Type B pancreatic cell (in vitro differentiated cells): ENCODE measurements around the gene OCEL1. TPM values are rescaled to one million over a fixed set of nuclear protein-coding genes. Genes with fewer than 3 reads are reported as not detected.
A peak's percentile ranks its signal among the peaks of the same experiment; 100 is the strongest.
"Not testable (repeated sequence)": the region's sequence is repeated elsewhere in the genome, so short reads cannot be mapped to it uniquely, and the experiment has no call there.

ENCODE experiments used
- DNase-seq: peaks from one replicate; pipeline ENCODE4 v3.0.0; 2021; ENCODE audit warnings: mixed read lengths; ENCODE audit not compliant: unreplicated experiment; ENCODE audit errors: extremely low spot score
- H3K27ac Mint-ChIP-seq: 2 replicates; pipeline ENCODE4 v1.8.0; 2021; ENCODE audit warnings: mild to moderate bottlenecking, mixed read lengths
- H3K27me3 Mint-ChIP-seq: 2 replicates; pipeline ENCODE4 v1.8.0; 2021; ENCODE audit warnings: mixed read lengths
- H3K36me3 Mint-ChIP-seq: 2 replicates; pipeline ENCODE4 v1.8.0; 2021; ENCODE audit warnings: mixed read lengths
- H3K4me1 Mint-ChIP-seq: one replicate; pipeline ENCODE4 v1.8.0; 2021; ENCODE audit warnings: mixed read lengths; ENCODE audit not compliant: unreplicated experiment
- H3K4me3 Mint-ChIP-seq: 2 replicates; pipeline ENCODE4 v1.8.0; 2021; ENCODE audit warnings: mild to moderate bottlenecking, mixed read lengths
- H3K9me3 Mint-ChIP-seq: 2 replicates; pipeline ENCODE4 v1.8.0; 2021; ENCODE audit warnings: mixed read lengths
- CTCF ChIP-seq: fragments of 200-600 bp; sonication (generic); conservative IDR thresholded peaks from 2 replicates; pipeline ENCODE4 v1.5.0; 2021; ENCODE audit warnings: antibody characterized with exemption, mild to moderate bottlenecking
- total RNA-seq: library from RNA; stranded (reverse); gene quantifications from 2 replicates; pipeline ENCODE4 v1.2.1, GENCODE V29; 2021; ENCODE audit warnings: low replicate concordance

OCEL1 gene
- total RNA-seq, 1 donor from 2014 or later = 19.2 TPM

GRCh38 chr19:17184371-17184841 lies 41.6 kb upstream of the OCEL1 start:
- Mint-ChIP-seq H3K4me1 (peaks cover 5% of the 10 kb centered on the region), H3K27me3 (no peaks in the 10 kb centered on the region), H3K4me3 (no peak overlapping the region), H3K36me3 (peaks cover 6% of the 10 kb centered on the region), H3K9me3 (no peaks in the 10 kb centered on the region), H3K27ac (peak overlapping the region; percentile 61)
- DNase-seq = no peak
- no peak for TF ChIP-seq CTCF

- Mint-ChIP-seq H3K4me1 (peaks cover 5% of the 10 kb centered on the region), H3K36me3 (peaks cover 6% of the 10 kb centered on the region), H3K27ac (no peak overlapping the region), H3K9me3 (no peaks in the 10 kb centered on the region), H3K27me3 (no peaks in the 10 kb centered on the region), H3K4me3 (no peak overlapping the region)
- no peak for DNase-seq
- TF ChIP-seq CTCF = no peak
These were observed 40.4 kb upstream of the OCEL1 start for GRCh38 chr19:17185590-17185989.

GRCh38 chr19:17191736-17192135 lies 34.3 kb upstream of the OCEL1 start:
- not testable (repeated sequence) for H3K4me1 Mint-ChIP-seq, H3K4me3 Mint-ChIP-seq, H3K27ac Mint-ChIP-seq, H3K9me3 Mint-ChIP-seq, DNase-seq, H3K27me3 Mint-ChIP-seq
- H3K36me3 Mint-ChIP-seq = peaks cover 12% of the 10 kb centered on the region

GRCh38 chr19:17192751-17193150 lies 33.3 kb upstream of the OCEL1 start:
- no peak for DNase-seq
- peaks cover 15% of the 10 kb centered on the region for H3K36me3 Mint-ChIP-seq
- H3K4me3 Mint-ChIP-seq = no peak overlapping the region
- H3K9me3 Mint-ChIP-seq = no peaks in the 10 kb centered on the region
- no peak overlapping the region for H3K27ac Mint-ChIP-seq
- H3K4me1 Mint-ChIP-seq = no peaks in the 10 kb centered on the region
- TF ChIP-seq CTCF = no peak
- no peaks in the 10 kb centered on the region for H3K27me3 Mint-ChIP-seq

GRCh38 chr19:17194608-17195007 lies 31.4 kb upstream of the OCEL1 start:
- H3K27ac Mint-ChIP-seq = no peak overlapping the region
- H3K27me3 Mint-ChIP-seq = no peaks in the 10 kb centered on the region
- no peaks in the 10 kb centered on the region for H3K9me3 Mint-ChIP-seq
- no peaks in the 10 kb centered on the region for H3K4me1 Mint-ChIP-seq
- DNase-seq = no peak
- no peak overlapping the region for H3K4me3 Mint-ChIP-seq
- TF ChIP-seq CTCF = no peak
- H3K36me3 Mint-ChIP-seq = peaks cover 21% of the 10 kb centered on the region

- H3K9me3 Mint-ChIP-seq = no peaks in the 10 kb centered on the region
- no peaks in the 10 kb centered on the region for H3K27me3 Mint-ChIP-seq
- no peaks in the 10 kb centered on the region for H3K4me1 Mint-ChIP-seq
- DNase-seq = no peak
- no peak overlapping the region for H3K27ac Mint-ChIP-seq
- peaks cover 21% of the 10 kb centered on the region for H3K36me3 Mint-ChIP-seq
- no peak overlapping the region for H3K4me3 Mint-ChIP-seq
- no peak for TF ChIP-seq CTCF
These were observed 30.9 kb upstream of the OCEL1 start for GRCh38 chr19:17195106-17195505.
